ENCODE results near the gene DCDC2C. TPM values are rescaled to one million over a fixed set of nuclear protein-coding genes. Genes with fewer than 3 reads are reported as not detected.
A peak's percentile ranks its signal among the peaks of the same experiment; 100 is the strongest.

DCDC2C gene
- total RNA-seq, 2 donors from 2014 or later, result not detected

DNA sequence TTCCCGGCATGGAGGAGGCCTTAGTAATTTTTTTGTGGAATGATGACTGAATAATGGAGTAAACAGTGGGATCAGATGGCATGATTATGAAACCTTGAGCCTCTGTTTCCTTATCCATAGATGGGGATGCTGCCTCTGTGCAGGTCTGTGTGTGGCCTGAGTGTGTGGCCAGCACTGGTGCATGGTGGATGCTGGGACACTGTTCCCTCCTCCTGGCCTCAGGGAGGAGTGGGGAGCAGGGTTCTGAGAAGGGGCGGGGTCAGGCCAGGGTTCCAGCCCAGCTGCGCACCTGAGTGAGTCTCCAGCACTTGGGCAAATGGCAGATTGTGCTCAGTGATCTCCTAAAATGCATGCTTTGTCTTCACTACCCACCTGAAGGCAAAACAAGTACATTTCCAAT lies 66.4 kb downstream of the DCDC2C start:
- no peak overlapping the region for H3K4me3 Mint-ChIP-seq
- no peaks in the 10 kb centered on the region for H3K9me3 Mint-ChIP-seq
- TF ChIP-seq, protein P1, sequence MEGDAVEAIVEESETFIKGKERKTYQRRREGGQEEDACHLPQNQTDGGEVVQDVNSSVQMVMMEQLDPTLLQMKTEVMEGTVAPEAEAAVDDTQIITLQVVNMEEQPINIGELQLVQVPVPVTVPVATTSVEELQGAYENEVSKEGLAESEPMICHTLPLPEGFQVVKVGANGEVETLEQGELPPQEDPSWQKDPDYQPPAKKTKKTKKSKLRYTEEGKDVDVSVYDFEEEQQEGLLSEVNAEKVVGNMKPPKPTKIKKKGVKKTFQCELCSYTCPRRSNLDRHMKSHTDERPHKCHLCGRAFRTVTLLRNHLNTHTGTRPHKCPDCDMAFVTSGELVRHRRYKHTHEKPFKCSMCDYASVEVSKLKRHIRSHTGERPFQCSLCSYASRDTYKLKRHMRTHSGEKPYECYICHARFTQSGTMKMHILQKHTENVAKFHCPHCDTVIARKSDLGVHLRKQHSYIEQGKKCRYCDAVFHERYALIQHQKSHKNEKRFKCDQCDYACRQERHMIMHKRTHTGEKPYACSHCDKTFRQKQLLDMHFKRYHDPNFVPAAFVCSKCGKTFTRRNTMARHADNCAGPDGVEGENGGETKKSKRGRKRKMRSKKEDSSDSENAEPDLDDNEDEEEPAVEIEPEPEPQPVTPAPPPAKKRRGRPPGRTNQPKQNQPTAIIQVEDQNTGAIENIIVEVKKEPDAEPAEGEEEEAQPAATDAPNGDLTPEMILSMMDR (conservative IDR thresholded peaks at IDR 0.05), result no peak
- H3K4me1 Mint-ChIP-seq, result no peaks in the 10 kb centered on the region
- H3K4me1 ChIP-seq (ENCODE audit: control insufficient read depth, insufficient read depth, low read length), result no peaks in the 10 kb centered on the region
- no peak overlapping the region for H3K27ac Mint-ChIP-seq
- H3K4me3 ChIP-seq (ENCODE audit: low read length), result no peak overlapping the region
- DNase-seq, result peak; percentile 23
- no peaks in the 10 kb centered on the region for H3K27me3 Mint-ChIP-seq (ENCODE audit: insufficient read depth)
- no peak overlapping the region for H3K27ac ChIP-seq (ENCODE audit: low read depth, low read length)
- no peaks in the 10 kb centered on the region for H3K27me3 ChIP-seq (ENCODE audit: control insufficient read depth, insufficient read depth, low read length, poor library complexity, severe bottlenecking)
- H3K9ac ChIP-seq (ENCODE audit: extremely low read depth, low read length, poor library complexity, severe bottlenecking), result no peak overlapping the region
- H3K36me3 ChIP-seq (ENCODE audit: control insufficient read depth, insufficient read depth, low read length), result no peaks in the 10 kb centered on the region
- 95% methylated on average over 3 of the region's 3 CpGs; no CpG with 5 or more reads in 1 of the 2 experiments for WGBS, 2 experiments (ENCODE audit: insufficient coverage in 1 of 2, insufficient read length in 1 of 2)
- no peaks in the 10 kb centered on the region for H3K9me3 ChIP-seq (ENCODE audit: control insufficient read depth, low read length)
- no peaks in the 10 kb centered on the region for H3K36me3 Mint-ChIP-seq (ENCODE audit: low read depth)

DNA sequence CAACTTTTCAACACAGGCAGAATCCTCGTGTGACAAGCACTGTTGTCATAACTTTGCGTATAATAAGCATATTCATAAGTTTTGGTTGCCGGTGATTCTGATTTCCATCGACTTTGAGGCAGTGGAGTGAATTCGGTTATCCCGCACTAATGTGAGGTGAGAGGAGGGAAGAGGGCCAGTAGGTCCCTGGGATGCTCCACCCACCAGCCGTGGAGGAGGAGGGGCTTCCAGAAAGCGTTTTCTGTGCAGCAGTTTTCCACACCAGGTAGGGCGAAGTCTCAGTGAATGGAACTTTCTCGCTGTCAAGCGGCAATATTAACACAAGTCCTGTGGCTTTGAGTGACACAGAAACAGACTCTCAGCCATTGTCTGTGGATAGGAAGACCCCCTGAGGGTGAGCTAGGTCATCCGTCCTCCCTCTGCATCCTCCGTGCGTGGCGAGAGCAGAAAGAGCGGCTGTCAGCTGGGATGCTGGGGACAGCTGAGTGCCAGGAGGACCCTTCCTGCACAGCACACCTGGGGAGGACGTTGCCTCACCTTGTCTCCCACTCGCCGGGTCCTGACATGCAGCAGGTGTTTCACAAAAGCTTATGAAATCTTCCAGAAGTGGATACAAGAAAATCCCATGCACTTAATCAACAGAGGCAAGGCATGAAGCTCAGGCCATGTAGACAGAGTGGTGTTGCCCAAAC lies 67.5 kb downstream of the DCDC2C start:
- H3K4me1 ChIP-seq (ENCODE audit: control insufficient read depth, insufficient read depth, low read length), result no peaks in the 10 kb centered on the region
- H3K27ac ChIP-seq (ENCODE audit: low read depth, low read length), result no peak overlapping the region
- H3K4me1 Mint-ChIP-seq, result no peaks in the 10 kb centered on the region
- no peak overlapping the region for H3K9ac ChIP-seq (ENCODE audit: extremely low read depth, low read length, poor library complexity, severe bottlenecking)
- no peaks in the 10 kb centered on the region for H3K36me3 ChIP-seq (ENCODE audit: control insufficient read depth, insufficient read depth, low read length)
- no peaks in the 10 kb centered on the region for H3K36me3 Mint-ChIP-seq (ENCODE audit: low read depth)
- no peaks in the 10 kb centered on the region for H3K27me3 Mint-ChIP-seq (ENCODE audit: insufficient read depth)
- no peaks in the 10 kb centered on the region for H3K9me3 ChIP-seq (ENCODE audit: control insufficient read depth, low read length)
- H3K4me3 Mint-ChIP-seq, result no peak overlapping the region
- H3K9me3 Mint-ChIP-seq, result no peaks in the 10 kb centered on the region
- no peak overlapping the region for H3K27ac Mint-ChIP-seq
- WGBS, 2 experiments (ENCODE audit: insufficient coverage in 1 of 2, insufficient read length in 1 of 2), result 84 to 85% methylated on average over 17 to 19 of the region's 19 CpGs
- no peaks in the 10 kb centered on the region for H3K27me3 ChIP-seq (ENCODE audit: control insufficient read depth, insufficient read depth, low read length, poor library complexity, severe bottlenecking)
- DNase-seq, result peak; percentile 41
- TF ChIP-seq, protein P1 (conservative IDR thresholded peaks at IDR 0.05), result no peak
- no peak overlapping the region for H3K4me3 ChIP-seq (ENCODE audit: low read length)

DNA sequence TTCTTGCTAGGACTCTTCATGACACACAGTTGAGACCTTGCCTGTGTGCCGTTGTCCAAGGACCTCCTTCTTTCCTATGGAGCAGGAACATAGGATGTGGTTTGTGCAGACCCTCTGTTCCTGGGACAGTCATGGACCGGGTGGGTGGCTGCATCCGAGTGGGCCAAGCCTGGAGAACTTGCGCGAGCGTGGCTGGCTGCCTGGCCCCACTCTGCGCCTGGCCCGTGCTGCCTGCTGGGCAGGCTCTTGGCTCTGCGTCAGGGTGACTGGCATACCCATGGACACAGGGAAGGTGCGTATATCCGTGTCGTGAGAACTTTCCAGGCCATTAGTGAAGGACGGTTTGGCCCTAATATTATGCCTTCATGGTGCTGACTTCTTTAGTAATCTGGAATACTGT lies 68.2 kb downstream of the DCDC2C start:
- 67 to 81% methylated on average over 5 to 13 of the region's 13 CpGs for WGBS, 2 experiments (ENCODE audit: insufficient coverage in 1 of 2, insufficient read length in 1 of 2)
- Mint-ChIP-seq H3K27ac (no peak overlapping the region), H3K4me3 (no peak overlapping the region), H3K27me3 (ENCODE audit: insufficient read depth) (peaks cover 3% of the 10 kb centered on the region), H3K9me3 (no peaks in the 10 kb centered on the region), H3K4me1 (no peaks in the 10 kb centered on the region), H3K36me3 (ENCODE audit: low read depth) (no peaks in the 10 kb centered on the region)
- no peaks in the 10 kb centered on the region for H3K9me3 ChIP-seq (ENCODE audit: control insufficient read depth, low read length)
- H3K9ac ChIP-seq (ENCODE audit: extremely low read depth, low read length, poor library complexity, severe bottlenecking), result no peak overlapping the region
- H3K27ac ChIP-seq (ENCODE audit: low read depth, low read length), result no peak overlapping the region
- no peaks in the 10 kb centered on the region for H3K27me3 ChIP-seq (ENCODE audit: control insufficient read depth, insufficient read depth, low read length, poor library complexity, severe bottlenecking)
- TF ChIP-seq, protein P1 (conservative IDR thresholded peaks at IDR 0.05), result no peak
- H3K36me3 ChIP-seq (ENCODE audit: control insufficient read depth, insufficient read depth, low read length), result no peaks in the 10 kb centered on the region
- H3K4me3 ChIP-seq (ENCODE audit: low read length), result no peak overlapping the region
- no peaks in the 10 kb centered on the region for H3K4me1 ChIP-seq (ENCODE audit: control insufficient read depth, insufficient read depth, low read length)
- peak; percentile 18 for DNase-seq
